ENCODE results near the gene ADARB1.

The ADARB1 gene

DNA sequence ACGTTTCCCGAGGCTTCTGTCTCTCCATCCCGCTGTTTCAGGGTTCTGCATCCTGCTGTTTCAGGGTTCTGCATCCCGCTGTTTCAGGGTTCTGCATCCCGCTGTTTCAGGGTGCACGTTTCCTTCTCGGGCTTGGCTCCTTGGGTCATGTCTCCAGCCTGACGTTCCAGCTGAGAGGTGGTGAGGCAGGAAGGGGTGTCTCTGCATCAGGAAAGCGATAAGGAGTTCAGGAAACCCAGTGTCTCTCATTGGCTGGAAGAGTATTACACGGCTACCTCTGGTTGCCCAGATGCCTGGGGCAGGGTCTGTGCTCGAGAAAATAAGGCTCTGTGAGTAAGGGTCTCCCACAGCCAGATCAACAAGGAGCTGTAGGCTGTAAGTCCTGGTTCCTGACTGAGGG lies 21.1 kb downstream of the ADARB1 start:
- no peak for DNase-seq (ENCODE audit: low read depth)

GRCh38 chr21:45096217-45096616 lies 21.8 kb downstream of the ADARB1 start:
- DNase-seq (ENCODE audit: low read depth) = no peak

DNA sequence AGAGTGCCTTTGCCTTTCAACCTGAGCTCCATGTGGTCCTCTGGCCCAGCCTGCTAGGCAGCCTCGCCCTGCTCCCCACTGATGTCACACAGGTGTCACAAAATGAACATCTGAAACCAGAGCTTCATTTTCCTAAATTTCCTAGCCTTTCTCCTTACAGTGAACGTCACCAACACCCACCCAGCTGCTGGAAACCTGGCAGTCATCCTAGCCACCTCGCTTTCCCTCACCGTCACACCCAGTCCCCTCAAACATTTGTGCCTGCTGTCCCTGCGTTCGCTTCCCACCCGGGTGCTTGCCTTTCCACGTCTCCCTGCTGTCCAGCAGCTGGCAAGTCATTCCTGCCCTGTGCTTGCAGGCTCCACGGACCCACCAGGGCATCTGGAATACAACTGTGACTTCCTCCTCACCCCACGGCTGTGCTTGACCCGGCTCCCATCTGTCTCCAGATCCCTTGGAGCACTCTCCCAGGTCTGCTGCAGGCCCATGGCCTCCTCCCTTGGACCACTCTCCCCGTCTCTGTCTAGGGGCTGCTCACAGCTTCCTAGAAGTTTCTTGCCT lies 23.5 kb downstream of the ADARB1 start:
- no peak for DNase-seq (ENCODE audit: low read depth)

GRCh38 chr21:45098867-45099266 lies 24.5 kb downstream of the ADARB1 start:
- no peak for DNase-seq (ENCODE audit: low read depth)

DNA sequence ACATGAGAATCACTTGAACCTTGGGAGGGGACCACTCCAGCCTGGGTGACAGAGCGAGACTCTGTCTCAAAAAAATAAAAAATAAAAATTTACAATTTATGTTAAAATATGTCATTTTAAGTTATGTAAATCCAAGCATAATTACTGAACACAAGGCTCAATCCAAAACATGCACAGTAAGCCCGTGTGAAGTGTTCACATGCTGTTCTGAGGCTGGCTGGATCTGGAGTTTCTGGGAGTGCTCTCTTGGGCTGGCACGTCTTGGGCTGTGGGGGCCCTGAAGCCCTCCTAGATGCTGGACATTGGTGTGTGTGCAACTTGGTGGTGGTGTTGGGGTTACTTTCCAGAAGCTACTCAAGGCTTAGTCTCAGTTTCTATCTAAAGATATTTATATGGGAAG lies 25.2 kb downstream of the ADARB1 start:
- DNase-seq (ENCODE audit: low read depth) = no peak

GRCh38 chr21:45100866-45101265 lies 26.5 kb downstream of the ADARB1 start:
- no peak for DNase-seq (ENCODE audit: low read depth)

GRCh38 chr21:45102391-45102932 lies 28.1 kb downstream of the ADARB1 start:
- DNase-seq (ENCODE audit: low read depth) = no peak

DNA sequence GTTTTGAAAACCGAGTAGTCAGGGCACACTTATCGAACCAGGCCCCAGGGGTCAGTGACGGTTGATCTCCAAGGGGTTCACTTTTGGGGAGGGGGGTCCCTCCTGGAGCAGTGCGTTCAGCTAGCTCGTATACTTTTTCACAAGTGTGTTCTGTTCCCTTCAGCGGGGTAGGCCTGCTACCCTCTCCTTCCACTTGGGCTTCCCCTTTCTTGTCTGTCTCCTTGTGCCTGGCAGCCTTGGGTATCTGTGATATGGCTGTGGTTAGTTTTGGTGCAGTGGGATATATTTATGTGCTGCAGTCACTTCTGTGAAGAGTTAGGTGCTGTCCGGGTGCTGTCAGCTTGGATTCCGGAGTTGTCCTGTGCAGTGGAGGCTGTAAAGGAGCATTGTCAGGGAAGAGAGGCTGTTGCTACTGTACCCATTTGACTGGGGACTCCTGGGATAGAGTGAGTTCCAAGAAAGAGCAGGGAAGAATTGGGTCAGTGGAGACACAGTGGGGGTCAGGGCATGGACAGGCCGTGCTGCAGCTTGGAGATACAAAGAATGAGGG lies 29.7 kb downstream of the ADARB1 start:
- DNase-seq (ENCODE audit: low read depth) = no peak

DNA sequence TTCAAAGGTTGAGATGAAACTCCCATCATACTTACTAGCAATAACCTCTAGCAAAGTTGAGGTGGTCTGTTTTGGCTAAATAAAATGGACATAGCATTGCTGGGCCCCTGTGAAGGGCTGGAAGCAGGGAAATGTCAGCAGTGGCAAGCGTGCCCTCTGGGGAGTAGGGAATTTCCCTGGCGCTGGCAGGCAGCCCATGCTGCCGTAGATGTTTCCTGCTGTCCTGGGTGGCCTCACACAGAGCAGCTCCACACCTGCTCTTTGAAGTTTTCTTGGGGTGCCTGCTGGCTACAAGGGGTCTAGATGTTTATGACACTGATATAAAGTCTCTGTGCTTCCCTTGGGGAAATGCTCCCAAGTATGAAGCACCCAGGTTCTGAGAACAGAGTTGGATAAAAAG lies 30.2 kb downstream of the ADARB1 start:
- no peak for DNase-seq (ENCODE audit: low read depth)

- no peak for DNase-seq (ENCODE audit: low read depth)
These were observed 31.6 kb downstream of the ADARB1 start for GRCh38 chr21:45105906-45106485.

GRCh38 chr21:45108034-45108790 lies 33.8 kb downstream of the ADARB1 start:
- no peak for DNase-seq (ENCODE audit: low read depth)

DNA sequence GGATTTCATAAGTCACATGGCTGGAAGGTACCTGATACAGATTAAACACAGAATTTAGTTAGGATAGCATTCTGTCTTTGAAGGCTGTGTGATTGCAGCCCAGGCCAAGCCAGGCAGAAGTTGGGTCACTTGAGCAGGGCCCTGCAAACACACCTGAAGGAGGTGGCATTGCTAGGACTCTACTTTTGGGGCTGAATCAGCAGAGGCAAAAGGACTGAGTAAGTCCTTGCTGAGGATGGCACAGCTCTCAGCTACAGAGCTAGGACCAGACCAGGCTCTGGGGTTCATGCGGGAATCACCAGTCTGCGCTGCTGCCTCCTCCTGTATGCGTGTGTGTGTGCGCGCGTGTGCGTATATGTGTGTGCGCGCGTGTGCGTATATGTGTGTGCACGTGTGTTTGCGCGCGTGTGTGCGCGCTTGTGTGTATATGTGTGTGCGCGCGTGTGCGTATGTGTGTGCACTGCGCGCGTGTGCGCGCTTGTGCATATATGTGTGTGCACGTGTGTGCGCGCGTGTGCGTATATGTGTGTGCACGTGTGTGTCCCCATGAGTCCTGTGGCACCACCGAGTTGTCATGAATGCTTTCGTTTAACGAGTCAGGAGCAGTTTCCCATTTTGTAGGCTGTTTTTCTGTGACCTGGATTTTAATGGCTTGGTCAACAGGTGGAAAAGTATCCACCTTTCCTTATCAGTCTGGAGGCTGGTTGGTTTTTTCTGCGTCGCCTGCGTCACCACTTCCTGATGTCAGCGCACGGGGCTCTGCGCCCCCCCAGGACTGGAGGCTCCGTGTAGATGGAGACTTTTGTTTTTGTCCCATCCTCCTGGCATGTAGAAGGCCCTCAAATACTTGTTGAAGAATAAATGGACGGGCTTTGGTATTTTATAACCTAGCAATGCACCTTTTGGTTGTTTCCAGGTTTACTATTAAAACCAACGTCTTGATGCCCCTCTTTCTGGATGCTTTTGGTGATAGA lies 34.7 kb downstream of the ADARB1 start:
- DNase-seq (ENCODE audit: low read depth) = no peak

DNA sequence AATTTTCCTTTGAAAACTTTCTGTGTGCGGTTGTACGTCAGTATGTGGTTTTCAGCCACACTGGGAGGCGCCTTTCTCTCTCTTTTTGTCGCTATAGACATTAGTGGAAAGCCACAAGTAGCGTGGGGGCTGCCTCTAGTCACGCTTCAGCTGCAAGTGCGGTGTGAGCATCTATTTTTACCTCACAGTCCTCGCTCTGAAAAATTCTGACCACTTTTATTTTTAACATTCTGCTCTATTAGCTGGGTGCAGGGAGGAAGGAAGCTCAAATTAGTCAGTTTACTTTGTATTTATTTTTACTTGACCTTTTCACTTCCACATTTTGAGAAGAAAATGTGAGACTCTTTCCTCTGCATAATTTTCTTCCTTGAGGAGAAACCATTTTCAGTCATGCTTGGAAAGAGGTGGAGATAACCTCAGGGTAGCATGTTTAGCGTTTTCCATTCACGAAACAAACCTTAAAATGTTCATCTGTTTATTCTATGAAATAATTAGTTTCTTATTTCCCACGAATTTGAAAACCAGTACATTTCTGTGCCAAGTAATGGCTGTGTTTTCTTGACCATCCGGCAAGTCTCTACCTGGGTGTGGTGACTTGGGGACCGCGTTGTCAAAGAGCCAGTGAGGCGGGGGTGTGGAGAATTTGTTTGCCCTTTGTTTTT lies 35.6 kb downstream of the ADARB1 start:
- DNase-seq (ENCODE audit: low read depth) = peak; percentile 43

- no peak for DNase-seq (ENCODE audit: low read depth)
These were observed 36.7 kb downstream of the ADARB1 start for GRCh38 chr21:45110873-45111624.

GRCh38 chr21:45111703-45112102 lies 37.3 kb downstream of the ADARB1 start:
- DNase-seq (ENCODE audit: low read depth) = no peak

- no peak for DNase-seq (ENCODE audit: low read depth)
These were observed 38.0 kb downstream of the ADARB1 start for GRCh38 chr21:45112371-45112770.

DNA sequence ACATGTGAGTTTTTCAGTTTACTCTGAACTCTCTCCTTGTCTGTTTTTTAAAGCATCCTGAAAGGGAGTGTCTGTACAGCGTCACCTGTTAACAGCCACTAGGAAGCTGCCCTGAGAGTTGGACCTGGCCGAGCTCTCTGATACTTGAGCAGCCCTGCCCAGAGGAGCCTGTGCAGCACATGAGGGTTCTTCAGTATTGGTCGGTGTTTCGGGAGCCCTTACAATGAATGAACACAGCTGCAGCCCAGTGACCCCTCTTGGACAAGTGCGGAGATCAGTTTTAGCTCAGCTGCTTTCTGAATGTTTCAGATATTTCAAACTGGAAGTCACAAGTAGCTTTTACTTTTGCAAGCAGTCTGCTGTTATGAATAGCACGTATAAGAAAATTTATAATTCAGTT lies 39.2 kb downstream of the ADARB1 start:
- no peak for DNase-seq (ENCODE audit: low read depth)

DNA sequence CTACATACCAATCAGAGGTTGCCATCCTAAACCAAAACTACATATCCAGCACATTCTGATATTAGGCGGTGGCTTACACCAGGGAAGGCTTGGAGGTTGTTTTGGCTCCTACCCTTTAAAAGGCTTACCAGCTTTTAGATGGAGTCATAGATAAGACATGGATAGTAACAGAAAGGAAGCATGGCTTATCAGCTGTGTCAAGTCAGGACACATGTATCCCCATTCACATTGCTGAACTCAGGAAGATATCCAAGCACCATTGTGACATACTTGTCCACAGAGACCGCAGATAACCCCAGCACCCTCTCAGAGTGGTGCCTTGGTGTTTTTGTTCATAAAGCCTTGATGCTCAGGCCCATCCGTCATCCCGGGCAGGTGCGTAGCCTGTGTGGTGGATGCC lies 39.7 kb downstream of the ADARB1 start:
- DNase-seq (ENCODE audit: low read depth) = no peak

GRCh38 chr21:45114475-45114874 lies 40.1 kb downstream of the ADARB1 start:
- DNase-seq (ENCODE audit: low read depth) = no peak

DNA sequence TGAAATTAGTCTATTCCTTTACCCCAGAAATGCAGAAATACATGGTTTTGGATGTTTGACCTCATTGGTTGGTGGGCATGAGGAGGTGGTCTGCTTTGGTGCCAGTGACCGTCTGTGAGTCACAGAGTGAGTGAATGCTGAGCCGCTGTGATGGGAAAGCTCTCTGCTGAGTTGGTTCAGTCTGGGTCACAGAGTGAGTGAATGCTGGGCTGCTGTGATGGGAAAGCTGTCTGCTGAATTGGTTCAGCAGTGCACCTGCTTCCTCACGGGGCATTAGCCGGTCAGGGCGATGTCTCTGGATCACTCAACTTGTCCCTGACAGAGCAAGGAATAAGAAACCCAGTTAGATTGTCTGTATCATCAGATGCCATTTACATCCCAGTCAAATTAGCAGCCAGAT lies 40.8 kb downstream of the ADARB1 start:
- no peak for DNase-seq (ENCODE audit: low read depth)

DNA sequence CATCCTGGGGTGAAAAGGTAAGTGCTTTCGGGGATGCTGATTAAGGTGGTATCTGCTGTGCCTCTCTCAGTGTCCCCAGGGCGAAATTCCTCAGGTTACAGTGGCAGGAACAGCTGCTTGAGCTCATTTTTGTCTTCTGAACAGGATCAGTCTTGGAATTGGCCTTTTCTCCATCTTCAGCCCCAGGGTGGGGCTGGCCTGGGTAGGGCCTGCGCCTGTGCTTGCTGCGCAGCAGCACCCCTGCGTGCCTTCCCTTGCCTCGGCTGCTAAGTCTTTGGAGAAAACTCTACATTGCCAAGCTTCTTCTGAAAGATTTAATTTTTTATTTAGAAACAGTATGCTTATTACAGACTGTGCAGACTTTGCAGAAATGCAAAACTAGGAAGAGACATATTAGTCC lies 41.7 kb downstream of the ADARB1 start:
- DNase-seq (ENCODE audit: low read depth) = no peak

All from stimulated activated CD8-positive, alpha-beta memory T cell treated with anti-CD3 and anti-CD28 coated beads, Interleukin-4, amount 100 ng/mL, for 24 hours (primary cell).